Activated naive CD8-positive, alpha-beta T cell (primary cell): Measurements from ENCODE around the gene ACSF2.
"Not testable (repeated sequence)": the region's sequence is repeated elsewhere in the genome, so short reads cannot be mapped to it uniquely, and the experiment has no call there.

Experiments used
- H3K27ac Mint-ChIP-seq: one replicate; pipeline ENCODE4 v1.8.0; 2021; ENCODE audit warnings: mixed read lengths
- H3K27me3 Mint-ChIP-seq: one replicate; pipeline ENCODE4 v1.8.0; 2021; ENCODE audit warnings: mixed read lengths
- H3K36me3 Mint-ChIP-seq: one replicate; pipeline ENCODE4 v1.8.0; 2021; ENCODE audit warnings: mixed read lengths
- H3K4me1 Mint-ChIP-seq: one replicate; pipeline ENCODE4 v1.8.0; 2021; ENCODE audit warnings: low read depth, mixed read lengths
- H3K4me3 Mint-ChIP-seq: one replicate; pipeline ENCODE4 v1.8.0; 2021; ENCODE audit warnings: mild to moderate bottlenecking, mixed read lengths
- H3K9me3 Mint-ChIP-seq: one replicate; pipeline ENCODE4 v1.8.0; 2021; ENCODE audit warnings: low read depth, mixed read lengths

ACSF2 gene

DNA sequence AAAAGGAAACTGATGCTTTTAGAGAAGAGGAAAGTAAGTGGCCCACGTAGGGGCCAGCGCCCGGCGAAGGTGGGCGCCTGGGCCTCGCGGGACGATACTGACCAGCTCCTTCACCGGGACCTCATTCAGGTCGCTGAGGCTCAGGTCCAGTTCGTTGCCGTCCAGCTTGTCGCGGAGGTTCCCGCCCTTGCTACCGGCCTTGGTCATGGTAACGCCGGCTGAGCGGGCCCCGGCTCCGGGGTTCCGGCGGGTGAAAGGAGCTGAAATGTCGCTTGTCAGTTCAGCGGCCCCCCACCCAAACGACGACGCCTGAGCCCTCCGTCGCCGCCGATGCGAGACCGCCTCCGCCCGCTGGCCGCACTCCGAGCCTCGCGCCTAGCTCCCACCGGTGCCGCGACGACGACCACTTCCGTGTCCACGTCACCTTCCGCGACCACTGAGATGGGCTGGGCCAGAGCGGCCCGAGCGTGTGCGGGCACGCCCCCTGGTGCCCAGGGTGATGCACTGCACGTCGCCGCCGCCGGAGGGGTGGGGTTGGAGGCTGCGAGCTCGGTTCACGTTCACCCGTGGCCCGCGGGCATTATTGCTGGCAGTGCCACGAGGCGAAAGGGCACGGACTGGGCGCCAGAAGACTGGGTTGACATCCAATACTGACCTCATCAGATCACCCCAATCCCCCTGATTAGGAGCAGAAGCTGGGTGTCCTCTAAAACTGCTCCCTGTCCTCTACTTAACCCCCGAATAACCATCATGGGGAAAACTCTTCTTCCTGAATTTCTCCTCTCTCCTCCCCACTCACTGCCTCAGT lies 28.7 kb upstream of the ACSF2 start, which contains the start of gene LRRC59:
LRRC59 (minus strand) TSS at position 413 of the 808 bp plus-strand sequence; CDS start at position 207, 206 bp downstream.
- H3K36me3 Mint-ChIP-seq, result peaks cover 6% of the 10 kb centered on the region
- peaks cover 31% of the 10 kb centered on the region for H3K4me1 Mint-ChIP-seq
- peak within 1 kb of the TSS; percentile 95 for H3K27ac Mint-ChIP-seq
- H3K27me3 Mint-ChIP-seq, result no peaks in the 10 kb centered on the region
- peak within 1 kb of the TSS; percentile 99 for H3K4me3 Mint-ChIP-seq
- no peaks in the 10 kb centered on the region for H3K9me3 Mint-ChIP-seq

DNA sequence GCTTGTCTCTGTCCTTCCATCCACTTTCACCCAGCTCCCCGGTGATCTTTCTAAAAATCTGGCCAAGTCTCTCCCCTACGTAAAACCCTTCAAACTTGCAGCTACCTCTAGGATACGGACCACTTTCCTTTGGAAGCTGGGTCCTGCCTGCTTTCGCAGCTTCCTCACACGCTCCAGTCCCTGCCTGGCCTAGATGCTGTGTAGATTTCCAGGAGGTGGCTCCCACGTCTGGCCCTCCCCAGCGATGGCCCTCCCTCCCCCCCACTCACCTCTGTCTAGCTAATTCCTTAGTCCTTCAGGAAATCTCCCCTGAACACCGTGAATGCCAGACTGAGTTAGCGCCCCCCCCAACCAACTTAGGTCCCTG lies 28.1 kb upstream of the ACSF2 start:
- peak overlapping the region; percentile 99 for H3K4me3 Mint-ChIP-seq
- H3K27ac Mint-ChIP-seq, result peak overlapping the region; percentile 86
- peaks cover 31% of the 10 kb centered on the region for H3K4me1 Mint-ChIP-seq
- H3K9me3 Mint-ChIP-seq, result no peaks in the 10 kb centered on the region
- H3K36me3 Mint-ChIP-seq, result peaks cover 6% of the 10 kb centered on the region
- no peaks in the 10 kb centered on the region for H3K27me3 Mint-ChIP-seq

- not testable (repeated sequence) for H3K27ac Mint-ChIP-seq, H3K9me3 Mint-ChIP-seq
- H3K4me3 Mint-ChIP-seq, result peak overlapping the region; percentile 99
Measured at GRCh38 chr17:50398672-50399071, 27.3 kb upstream of the ACSF2 start.

GRCh38 chr17:50399591-50399990 lies 26.4 kb upstream of the ACSF2 start:
- H3K27me3 Mint-ChIP-seq, H3K9me3 Mint-ChIP-seq, H3K36me3 Mint-ChIP-seq, H3K4me3 Mint-ChIP-seq, H3K27ac Mint-ChIP-seq: not testable (repeated sequence)
- peaks cover 21% of the 10 kb centered on the region for H3K4me1 Mint-ChIP-seq

More at GRCh38 chr17:50398672-50399071, 27.3 kb upstream of the ACSF2 start:
- not testable (repeated sequence) for H3K27me3 Mint-ChIP-seq, H3K36me3 Mint-ChIP-seq
- peaks cover 28% of the 10 kb centered on the region for H3K4me1 Mint-ChIP-seq

- not testable (repeated sequence) for H3K27me3 Mint-ChIP-seq, H3K4me1 Mint-ChIP-seq, H3K36me3 Mint-ChIP-seq, H3K27ac Mint-ChIP-seq, H3K9me3 Mint-ChIP-seq, H3K4me3 Mint-ChIP-seq
Measured at GRCh38 chr17:50405351-50405750, 20.7 kb upstream of the ACSF2 start.

DNA sequence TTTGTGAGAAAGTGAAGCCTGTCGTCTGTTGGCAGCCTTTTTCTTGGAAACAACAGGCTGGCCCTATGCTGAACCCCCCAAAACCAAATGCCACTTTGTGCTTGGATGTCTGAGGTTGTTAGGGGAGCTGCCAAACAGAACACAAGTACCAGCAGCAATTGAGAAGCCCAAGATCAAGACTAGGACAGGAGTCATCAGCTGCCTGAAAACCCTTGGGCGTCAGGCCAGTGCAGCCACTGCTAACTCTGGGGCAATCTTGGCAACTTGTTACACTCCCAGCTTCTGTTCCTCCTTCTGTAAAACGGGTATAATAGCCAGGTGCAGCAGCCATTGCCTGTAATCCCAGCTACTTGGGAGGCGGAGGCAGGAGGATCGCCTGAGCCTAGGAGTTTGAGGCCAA lies 19.4 kb upstream of the ACSF2 start:
- no peak overlapping the region for H3K27ac Mint-ChIP-seq
- no peaks in the 10 kb centered on the region for H3K36me3 Mint-ChIP-seq
- H3K9me3 Mint-ChIP-seq, result no peaks in the 10 kb centered on the region
- no peaks in the 10 kb centered on the region for H3K4me1 Mint-ChIP-seq
- peaks cover 7% of the 10 kb centered on the region for H3K27me3 Mint-ChIP-seq
- no peak overlapping the region for H3K4me3 Mint-ChIP-seq

DNA sequence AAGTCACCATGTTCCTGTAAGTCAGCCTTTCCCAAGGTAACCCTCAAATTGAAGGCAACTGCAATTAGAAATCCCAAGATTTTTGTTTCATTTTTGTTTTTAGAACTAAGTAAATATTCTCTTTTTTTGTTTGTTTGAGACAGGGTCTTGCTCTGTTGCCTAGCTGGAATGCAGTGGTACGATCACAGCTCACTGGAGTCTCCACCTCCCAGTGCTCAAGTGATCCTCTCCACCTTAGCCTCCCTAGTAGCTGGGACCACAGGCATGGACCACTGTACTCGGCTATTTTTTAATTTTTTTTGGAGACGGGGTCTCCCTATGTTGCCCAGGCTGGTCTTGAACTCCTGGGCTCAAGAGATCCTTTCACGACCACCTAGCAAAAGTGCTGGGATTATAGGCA lies 18.1 kb upstream of the ACSF2 start:
- Mint-ChIP-seq H3K4me3 (no peak overlapping the region), H3K27me3 (peaks cover 7% of the 10 kb centered on the region), H3K9me3 (no peaks in the 10 kb centered on the region), H3K4me1 (no peaks in the 10 kb centered on the region), H3K27ac (no peak overlapping the region), H3K36me3 (no peaks in the 10 kb centered on the region)

GRCh38 chr17:50412188-50412732 lies 13.8 kb upstream of the ACSF2 start:
- H3K4me3 Mint-ChIP-seq, result no peak overlapping the region
- no peaks in the 10 kb centered on the region for H3K4me1 Mint-ChIP-seq
- no peaks in the 10 kb centered on the region for H3K27me3 Mint-ChIP-seq
- H3K9me3 Mint-ChIP-seq, result no peaks in the 10 kb centered on the region
- no peak overlapping the region for H3K27ac Mint-ChIP-seq
- H3K36me3 Mint-ChIP-seq, result no peaks in the 10 kb centered on the region

GRCh38 chr17:50414808-50415207 lies 11.2 kb upstream of the ACSF2 start:
- peaks cover 5% of the 10 kb centered on the region for H3K36me3 Mint-ChIP-seq
- H3K27me3 Mint-ChIP-seq, result no peaks in the 10 kb centered on the region
- peaks cover 7% of the 10 kb centered on the region for H3K9me3 Mint-ChIP-seq
- no peak overlapping the region for H3K27ac Mint-ChIP-seq
- no peaks in the 10 kb centered on the region for H3K4me1 Mint-ChIP-seq
- H3K4me3 Mint-ChIP-seq, result no peak overlapping the region

- H3K27me3 Mint-ChIP-seq, H3K36me3 Mint-ChIP-seq, H3K4me3 Mint-ChIP-seq, H3K9me3 Mint-ChIP-seq, H3K27ac Mint-ChIP-seq: not testable (repeated sequence)
- H3K4me1 Mint-ChIP-seq, result peaks cover 14% of the 10 kb centered on the region
Measured at GRCh38 chr17:50419577-50419976, 6.4 kb upstream of the ACSF2 start.

GRCh38 chr17:50420419-50421112 lies 5.5 kb upstream of the ACSF2 start:
- Mint-ChIP-seq H3K27ac (peak overlapping the region; percentile 91), H3K27me3 (no peaks in the 10 kb centered on the region), H3K4me3 (peak overlapping the region; percentile 79)

DNA sequence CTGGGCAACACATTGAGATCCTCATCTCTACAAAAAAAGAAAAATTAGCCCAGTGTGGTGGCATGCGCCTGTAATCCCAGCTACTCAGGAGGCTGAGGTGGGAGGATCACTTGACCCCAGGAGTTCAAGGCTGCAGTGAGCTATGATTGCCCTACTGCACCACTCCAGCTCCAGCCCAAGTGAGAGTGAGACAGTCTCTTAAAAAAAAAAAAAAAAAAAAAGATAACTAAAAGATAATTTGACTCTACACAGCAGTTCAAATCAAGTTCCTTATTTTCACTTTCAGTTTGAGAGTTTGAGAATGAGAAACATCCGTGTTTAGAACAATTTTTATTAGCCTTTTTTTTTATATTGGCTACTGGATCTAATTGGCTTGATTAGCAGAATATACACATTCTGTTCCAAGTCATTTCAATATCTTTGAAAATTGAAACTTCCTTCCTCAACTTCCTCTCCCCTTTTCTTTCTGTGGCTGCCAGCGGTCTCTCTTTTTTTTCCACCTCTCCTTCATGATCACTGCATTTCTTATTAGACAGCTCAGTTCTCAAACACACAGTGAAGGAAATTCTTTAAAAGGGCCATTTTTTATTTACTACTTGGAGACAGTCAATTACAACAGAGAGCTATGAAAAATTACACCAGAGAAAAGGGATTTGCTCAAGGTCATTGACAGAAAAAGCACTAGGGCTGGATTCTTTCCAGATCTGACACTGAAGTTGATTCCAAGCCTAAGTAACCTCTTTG lies 4.5 kb upstream of the ACSF2 start:
- Mint-ChIP-seq H3K27ac (peak overlapping the region; percentile 91), H3K9me3 (peaks cover 7% of the 10 kb centered on the region), H3K4me1 (peaks cover 20% of the 10 kb centered on the region), H3K4me3 (peak overlapping the region; percentile 79), H3K27me3 (no peaks in the 10 kb centered on the region), H3K36me3 (peaks cover 5% of the 10 kb centered on the region)

More at GRCh38 chr17:50420419-50421112, 5.5 kb upstream of the ACSF2 start:
- Mint-ChIP-seq H3K36me3 (peaks cover 5% of the 10 kb centered on the region), H3K9me3 (peaks cover 7% of the 10 kb centered on the region), H3K4me1 (peaks cover 18% of the 10 kb centered on the region)

GRCh38 chr17:50422738-50423137 lies 3.3 kb upstream of the ACSF2 start:
- Mint-ChIP-seq H3K27me3 (no peaks in the 10 kb centered on the region), H3K27ac (no peak overlapping the region), H3K4me1 (peaks cover 32% of the 10 kb centered on the region), H3K4me3 (no peak overlapping the region), H3K9me3 (peaks cover 7% of the 10 kb centered on the region), H3K36me3 (peaks cover 5% of the 10 kb centered on the region)

- no peak overlapping the region for H3K27ac Mint-ChIP-seq
Measured at GRCh38 chr17:50423553-50424159, 2.4 kb upstream of the ACSF2 start.

More at GRCh38 chr17:50423553-50424159, 2.4 kb upstream of the ACSF2 start:
- peak overlapping the region; percentile 31 for H3K4me3 Mint-ChIP-seq
- H3K4me1 Mint-ChIP-seq, result peaks cover 34% of the 10 kb centered on the region
- H3K9me3 Mint-ChIP-seq, result peaks cover 7% of the 10 kb centered on the region
- no peaks in the 10 kb centered on the region for H3K27me3 Mint-ChIP-seq
- peaks cover 2% of the 10 kb centered on the region for H3K36me3 Mint-ChIP-seq
